Stimulated activated memory B cell treated with anti-CD40 and anti-IgM and Interleukin-4, amounts not matched to agents 10 μg/mL and 1 μg/mL and 100 μg/mL, for 72 hours (primary cell): ENCODE results near the gene DLK2.
"Not testable (repeated sequence)": the region's sequence is repeated elsewhere in the genome, so short reads cannot be mapped to it uniquely, and the experiment has no call there.

Experiments
- ATAC-seq: fragments of 150-1000 bp; cut with Tn5 transposase; 2 replicates; pipeline ENCODE4 v1.10.0; 2021
- H3K27ac Mint-ChIP-seq: one replicate; pipeline ENCODE4 v1.8.0; 2022; ENCODE audit warnings: mild to moderate bottlenecking, mixed read lengths
- H3K27me3 Mint-ChIP-seq: one replicate; pipeline ENCODE4 v1.8.0; 2022; ENCODE audit warnings: mixed read lengths
- H3K36me3 Mint-ChIP-seq: one replicate; pipeline ENCODE4 v1.8.0; 2022; ENCODE audit warnings: mixed read lengths
- H3K4me1 Mint-ChIP-seq: one replicate; pipeline ENCODE4 v1.8.0; 2022; ENCODE audit warnings: mixed read lengths
- H3K4me3 Mint-ChIP-seq: one replicate; pipeline ENCODE4 v1.8.0; 2022; ENCODE audit warnings: mild to moderate bottlenecking, moderate library complexity, mixed read lengths
- H3K9me3 Mint-ChIP-seq: one replicate; pipeline ENCODE4 v1.8.0; 2022; ENCODE audit warnings: mixed read lengths

Gene DLK2

GRCh38 chr6:43432009-43432945 is 23.1 kb downstream of the DLK2 start:
- Mint-ChIP-seq H3K4me3 (no peak overlapping the region), H3K36me3 (peaks cover 33% of the 10 kb centered on the region), H3K27ac (no peak overlapping the region), H3K9me3 (no peaks in the 10 kb centered on the region), H3K4me1 (peaks cover 23% of the 10 kb centered on the region), H3K27me3 (no peaks in the 10 kb centered on the region)
- no peak for ATAC-seq

DNA sequence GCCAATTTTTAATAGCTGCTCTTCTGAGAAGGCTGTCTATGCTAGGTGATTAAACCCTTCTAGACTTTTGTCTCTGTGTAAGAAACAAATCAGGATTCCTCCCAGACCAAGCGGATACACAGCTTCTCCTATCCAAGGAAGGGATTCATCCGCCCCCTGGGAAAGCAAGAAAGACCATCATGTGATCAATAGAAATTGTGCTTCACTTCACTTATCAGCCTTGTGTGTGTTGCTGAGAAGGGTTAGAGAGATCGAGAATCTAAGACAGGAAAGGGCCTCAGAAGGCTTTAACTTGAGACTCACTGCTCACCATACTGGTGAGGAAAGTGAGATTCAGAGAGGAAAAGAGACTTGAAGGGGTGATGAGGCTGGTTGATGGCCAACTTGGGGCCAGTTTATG is 26.5 kb downstream of the DLK2 start:
- Mint-ChIP-seq H3K36me3 (peaks cover 9% of the 10 kb centered on the region), H3K27me3 (no peaks in the 10 kb centered on the region), H3K4me3 (peak overlapping the region; percentile 93), H3K4me1 (peaks cover 28% of the 10 kb centered on the region), H3K27ac (peak overlapping the region; percentile 91), H3K9me3 (no peaks in the 10 kb centered on the region)
- ATAC-seq: no peak

GRCh38 chr6:43428112-43428570 is 27.2 kb downstream of the DLK2 start:
- peak overlapping the region; percentile 91 for H3K27ac Mint-ChIP-seq
- no peaks in the 10 kb centered on the region for H3K9me3 Mint-ChIP-seq
- H3K4me3 Mint-ChIP-seq: peak overlapping the region; percentile 93
- H3K36me3 Mint-ChIP-seq: peaks cover 9% of the 10 kb centered on the region
- ATAC-seq: no peak
- peaks cover 28% of the 10 kb centered on the region for H3K4me1 Mint-ChIP-seq
- H3K27me3 Mint-ChIP-seq: no peaks in the 10 kb centered on the region

DNA sequence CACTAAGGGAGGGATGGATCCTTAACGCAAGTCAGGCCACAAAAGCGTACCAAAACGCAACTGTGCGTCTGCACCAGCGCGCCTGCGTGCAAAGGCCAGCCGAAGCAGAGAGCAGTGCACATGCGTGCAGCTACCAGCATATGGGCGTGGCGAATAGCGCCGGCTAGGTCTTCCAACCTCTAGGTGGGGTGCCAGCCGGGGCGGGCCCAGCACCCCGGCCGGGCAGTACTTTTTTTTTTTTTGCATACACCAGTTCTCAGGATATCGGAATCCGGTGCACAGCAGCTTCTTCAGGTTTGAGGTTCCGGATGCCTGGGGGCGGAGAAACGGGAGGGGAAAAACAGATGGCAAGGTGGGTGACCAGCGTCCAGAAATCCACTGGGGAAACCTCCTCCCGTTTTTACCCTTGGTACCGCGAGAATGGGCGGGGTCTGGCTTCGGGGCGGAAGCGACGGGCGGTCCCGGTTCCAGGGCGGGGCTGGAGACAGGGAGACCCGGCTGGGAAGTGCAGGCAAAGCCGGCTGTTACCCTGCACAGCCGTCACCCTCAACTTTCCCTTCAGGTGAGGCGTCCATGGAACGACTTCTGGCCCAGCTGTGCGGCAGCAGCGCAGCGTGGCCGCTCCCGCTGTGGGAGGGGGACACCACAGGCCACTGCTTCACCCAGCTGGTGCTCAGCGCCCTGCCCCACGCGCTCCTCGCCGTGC is 27.8 kb downstream of the DLK2 start, which contains the start of gene ABCC10:
TSS of gene ABCC10 (plus strand) at position 136 of the 706 bp plus-strand sequence. CDS start at position 574, 438 bp downstream.
- Mint-ChIP-seq H3K36me3 (peaks cover 9% of the 10 kb centered on the region), H3K4me3 (peak within 1 kb of the TSS; percentile 93), H3K27me3 (no peaks in the 10 kb centered on the region), H3K4me1 (peaks cover 28% of the 10 kb centered on the region), H3K9me3 (no peaks in the 10 kb centered on the region), H3K27ac (peak within 1 kb of the TSS; percentile 91)
- ATAC-seq: peak; percentile 97

GRCh38 chr6:43426928-43427405 is 28.4 kb downstream of the DLK2 start:
- Mint-ChIP-seq H3K4me3 (peak overlapping the region; percentile 93), H3K9me3 (no peaks in the 10 kb centered on the region), H3K27ac (peak overlapping the region; percentile 91), H3K27me3 (no peaks in the 10 kb centered on the region), H3K36me3 (peaks cover 5% of the 10 kb centered on the region), H3K4me1 (peaks cover 24% of the 10 kb centered on the region)
- no peak for ATAC-seq

GRCh38 chr6:43425083-43425482 is 30.3 kb downstream of the DLK2 start:
- not testable (repeated sequence) for H3K9me3 Mint-ChIP-seq, H3K27ac Mint-ChIP-seq, H3K36me3 Mint-ChIP-seq, H3K27me3 Mint-ChIP-seq, ATAC-seq, H3K4me3 Mint-ChIP-seq
- peaks cover 19% of the 10 kb centered on the region for H3K4me1 Mint-ChIP-seq

- Mint-ChIP-seq H3K27me3 (no peaks in the 10 kb centered on the region), H3K9me3 (peaks cover 6% of the 10 kb centered on the region), H3K27ac (no peak overlapping the region), H3K4me1 (peaks cover under 1% of the 10 kb centered on the region), H3K36me3 (no peaks in the 10 kb centered on the region), H3K4me3 (no peak overlapping the region)
- ATAC-seq: no peak
These were observed 33.5 kb downstream of the DLK2 start for GRCh38 chr6:43421831-43422230.

DNA sequence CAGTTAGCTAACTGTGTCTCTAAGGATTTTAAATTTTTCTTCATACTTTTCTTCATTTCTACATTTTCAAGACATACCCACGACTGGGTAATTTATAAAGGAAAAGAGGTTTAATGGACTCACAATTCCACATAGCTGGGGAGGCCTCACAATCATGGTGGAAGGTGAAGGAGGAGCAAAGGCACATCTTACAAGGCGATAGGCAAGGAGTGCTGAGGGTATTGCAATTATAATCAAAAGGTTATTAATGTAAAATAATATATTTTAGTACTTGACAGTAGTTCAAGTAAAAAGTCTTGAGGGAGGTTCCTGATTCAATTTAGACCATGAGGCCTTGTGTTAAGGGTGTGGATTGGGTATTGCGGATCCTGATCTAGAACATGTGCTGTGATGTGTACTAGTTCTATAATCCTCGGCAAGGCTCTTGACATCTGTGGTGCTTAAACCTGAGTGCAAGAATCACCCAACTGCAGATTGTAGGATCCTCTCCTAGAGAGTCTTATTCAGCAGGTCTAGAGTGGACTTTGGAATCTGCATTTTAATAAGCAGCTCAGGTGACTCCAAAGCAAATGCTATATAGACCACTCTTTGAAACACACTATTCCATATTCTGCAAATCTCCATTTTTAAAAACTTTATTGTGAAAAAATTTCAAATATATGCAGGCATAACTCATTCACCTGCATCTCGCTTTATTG is 35.2 kb downstream of the DLK2 start:
- no peak for ATAC-seq
- no peaks in the 10 kb centered on the region for H3K27me3 Mint-ChIP-seq
- H3K36me3 Mint-ChIP-seq: no peaks in the 10 kb centered on the region
- H3K9me3 Mint-ChIP-seq: peaks cover 6% of the 10 kb centered on the region
- no peaks in the 10 kb centered on the region for H3K4me1 Mint-ChIP-seq
- no peak overlapping the region for H3K27ac Mint-ChIP-seq
- no peak overlapping the region for H3K4me3 Mint-ChIP-seq

DNA sequence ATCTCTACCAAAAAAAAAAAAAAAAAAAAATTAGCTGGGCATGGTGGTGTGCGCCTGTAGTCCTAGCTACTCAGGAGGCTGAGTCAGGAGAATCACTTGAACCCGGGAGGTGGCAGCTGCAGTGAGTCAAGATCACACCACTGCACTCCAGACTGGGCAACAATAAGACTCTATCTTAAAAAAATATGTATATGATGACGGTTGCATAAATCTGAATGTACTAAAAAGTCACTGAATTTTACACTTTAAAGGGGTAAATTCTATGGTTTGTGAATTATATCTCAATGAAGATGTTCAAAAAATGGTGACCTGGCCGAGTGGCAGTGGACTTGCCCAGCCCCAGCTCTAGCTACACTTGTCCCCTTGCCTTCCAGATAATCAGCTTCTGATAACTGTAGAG is 38.4 kb downstream of the DLK2 start:
- ATAC-seq: no peak
- no peak overlapping the region for H3K27ac Mint-ChIP-seq
- no peaks in the 10 kb centered on the region for H3K36me3 Mint-ChIP-seq
- H3K4me1 Mint-ChIP-seq: no peaks in the 10 kb centered on the region
- no peak overlapping the region for H3K4me3 Mint-ChIP-seq
- H3K9me3 Mint-ChIP-seq: peaks cover 8% of the 10 kb centered on the region
- no peaks in the 10 kb centered on the region for H3K27me3 Mint-ChIP-seq

- H3K4me3 Mint-ChIP-seq, H3K36me3 Mint-ChIP-seq, H3K27me3 Mint-ChIP-seq, H3K27ac Mint-ChIP-seq, H3K4me1 Mint-ChIP-seq, ATAC-seq, H3K9me3 Mint-ChIP-seq: not testable (repeated sequence)
These were observed 40.1 kb downstream of the DLK2 start for GRCh38 chr6:43415275-43415674.

- Mint-ChIP-seq H3K36me3 (no peaks in the 10 kb centered on the region), H3K4me3 (no peak overlapping the region), H3K9me3 (peaks cover 3% of the 10 kb centered on the region), H3K27me3 (peaks cover 6% of the 10 kb centered on the region), H3K4me1 (no peaks in the 10 kb centered on the region), H3K27ac (no peak overlapping the region)
- ATAC-seq: no peak
These were observed 42.3 kb downstream of the DLK2 start for GRCh38 chr6:43413002-43413401.

DNA sequence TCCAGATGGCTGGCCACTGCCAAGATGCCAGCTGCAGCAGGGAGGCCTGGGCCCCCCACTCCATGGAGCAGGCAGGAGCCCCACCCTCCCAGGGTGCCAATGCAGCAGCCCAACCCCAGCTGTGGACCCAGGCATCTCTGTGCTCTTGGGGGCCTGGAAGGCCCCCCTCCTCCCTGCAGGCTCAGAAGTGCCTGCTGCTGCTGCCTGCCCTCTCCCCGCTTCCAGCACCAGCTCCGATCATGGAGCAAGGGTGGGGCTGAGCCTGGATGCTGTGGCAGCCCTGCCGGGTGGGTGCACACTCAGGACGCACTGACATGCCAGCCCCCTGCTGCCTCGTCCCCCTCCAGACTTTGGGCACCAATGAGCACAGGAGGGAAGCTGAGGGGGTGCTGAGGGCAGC is 42.8 kb downstream of the DLK2 start:
- H3K27me3 Mint-ChIP-seq: peaks cover 11% of the 10 kb centered on the region
- H3K4me3 Mint-ChIP-seq: no peak overlapping the region
- H3K36me3 Mint-ChIP-seq: no peaks in the 10 kb centered on the region
- H3K4me1 Mint-ChIP-seq: no peaks in the 10 kb centered on the region
- no peak for ATAC-seq
- no peak overlapping the region for H3K27ac Mint-ChIP-seq
- H3K9me3 Mint-ChIP-seq: peaks cover 3% of the 10 kb centered on the region

DNA sequence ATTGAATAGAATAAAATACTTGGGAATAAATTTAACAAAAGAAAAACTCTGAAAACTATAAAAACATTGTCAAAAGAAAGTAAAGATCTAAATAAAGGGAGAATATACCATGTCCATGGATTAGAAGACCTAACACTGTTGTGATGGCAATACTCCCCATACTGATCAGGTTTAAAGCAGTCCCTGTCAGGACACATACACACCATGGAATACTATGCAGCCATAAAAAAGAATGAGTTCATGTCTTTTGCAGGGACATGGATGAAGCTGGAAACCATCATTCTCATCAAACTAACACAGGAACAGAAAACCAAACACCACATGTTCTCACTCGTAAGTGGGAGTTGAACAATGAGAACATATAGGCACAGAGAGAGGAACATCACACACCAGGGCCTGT is 44.6 kb downstream of the DLK2 start:
- not testable (repeated sequence) for H3K27ac Mint-ChIP-seq, ATAC-seq, H3K4me1 Mint-ChIP-seq, H3K9me3 Mint-ChIP-seq, H3K4me3 Mint-ChIP-seq, H3K36me3 Mint-ChIP-seq
- H3K27me3 Mint-ChIP-seq: peaks cover 29% of the 10 kb centered on the region

GRCh38 chr6:43408259-43408658 is 47.1 kb downstream of the DLK2 start:
- Mint-ChIP-seq H3K4me3 (no peak overlapping the region), H3K27me3 (peaks cover 53% of the 10 kb centered on the region), H3K27ac (no peak overlapping the region), H3K4me1 (no peaks in the 10 kb centered on the region), H3K36me3 (no peaks in the 10 kb centered on the region), H3K9me3 (peaks cover under 1% of the 10 kb centered on the region)
- no peak for ATAC-seq

GRCh38 chr6:43407296-43407695 is 48.1 kb downstream of the DLK2 start:
- H3K4me1 Mint-ChIP-seq: no peaks in the 10 kb centered on the region
- H3K4me3 Mint-ChIP-seq: no peak overlapping the region
- peaks cover 55% of the 10 kb centered on the region for H3K27me3 Mint-ChIP-seq
- H3K36me3 Mint-ChIP-seq: no peaks in the 10 kb centered on the region
- H3K27ac Mint-ChIP-seq: no peak overlapping the region
- no peak for ATAC-seq
- no peaks in the 10 kb centered on the region for H3K9me3 Mint-ChIP-seq
